A549 (cell line): ENCODE results near the gene MCAM.

ENCODE experiments used
- CTCF ChIP-seq: fragments of >200 bp; sonication (Bioruptor Twin); formaldehyde crosslinking; IDR thresholded peaks from 3 replicates; pipeline ENCODE4 v1.5.1; 2016
- EP300 ChIP-seq, 2 experiments: fragments of >200 bp; sonication (Bioruptor Twin); formaldehyde crosslinking; IDR thresholded peaks; 2 replicates in 1 of 2; 3 replicates in 1 of 2; pipeline ENCODE4 v1.6.1; 2016 to 2017
- POLR2A ChIP-seq: IDR thresholded peaks from 2 replicates; pipeline ENCODE4 v1.6.1; 2012; ENCODE audit warnings: mild to moderate bottlenecking, low read length
- POLR2AphosphoS2 ChIP-seq: conservative IDR thresholded peaks from 2 replicates; pipeline ENCODE4 v1.6.1; 2012; ENCODE audit warnings: low read length, improper control_type of control experiment, inconsistent platforms
- REST ChIP-seq: fragments of 200-600 bp; sonication (generic); IDR thresholded peaks from 2 replicates; pipeline ENCODE4 v1.6.1; 2016; ENCODE audit warnings: antibody characterized with exemption, mild to moderate bottlenecking, moderate library complexity

- TF ChIP-seq REST = no peak
- TF ChIP-seq CTCF = no peak
- no peak for TF ChIP-seq EP300 (IDR thresholded peaks at IDR 0.05)
- TF ChIP-seq POLR2A = no peak
- TF ChIP-seq POLR2AphosphoS2 = no peak
Observed at GRCh38 chr11:119346605-119347004, 29.7 kb upstream of the MCAM start, which contains the start of gene MFRP.
